Measurements from ENCODE around the gene PMP22. TPM values are rescaled to one million over a fixed set of nuclear protein-coding genes. Genes with fewer than 3 reads are reported as not detected.
A peak's percentile ranks its signal among the peaks of the same experiment; 100 is the strongest.

Gene PMP22
- total and polyA plus RNA-seq, 4 donors = 78.1 to 168 (median 138) TPM

GRCh38 chr17:15269087-15269779 is 4.1 kb upstream of the PMP22 start:
- Histone ChIP-seq H3K9ac (ENCODE audit: insufficient read depth in 1 of 2, low read length in 2 of 2) (no peak overlapping the region), H3K36me3 (ENCODE audit: control insufficient read depth in 4 of 4, insufficient read depth in 4 of 4, low read length in 4 of 4) (no peaks in the 10 kb centered on the region)
- TF ChIP-seq CTCF (IDR thresholded peaks at IDR 0.05; ENCODE audit: control extremely low read depth, extremely low read depth) = no peak

GRCh38 chr17:15268461-15268860 is 3.3 kb upstream of the PMP22 start:
- no peak for TF ChIP-seq CTCF (IDR thresholded peaks at IDR 0.05; ENCODE audit: control extremely low read depth, extremely low read depth)
- no peak overlapping the region for H3K9ac ChIP-seq (ENCODE audit: insufficient read depth in 1 of 2, low read length in 2 of 2)
- no peak overlapping the region for H3K27ac ChIP-seq (ENCODE audit: low read depth in 1 of 2, low read length in 1 of 2)
- ATAC-seq (ENCODE audit: insufficient read depth, low FRiP score) (no peak), DNase-seq (peak in 2 of 3 donors; percentile 17 to 38)
- no peaks in the 10 kb centered on the region for H3K36me3 ChIP-seq (ENCODE audit: control insufficient read depth in 4 of 4, insufficient read depth in 4 of 4, low read length in 4 of 4)
- WGBS, 2 donors = 23 to 33% methylated on average over 1 of the region's 1 CpG
- peaks cover 0 to 3% (median under 1%) of the 10 kb centered on the region in 3 donors for H3K27me3 ChIP-seq (ENCODE audit: control insufficient read depth in 3 of 3, insufficient read depth in 3 of 3, low read length in 2 of 3)
- peaks cover 0 to 17% (median 6%) of the 10 kb centered on the region in 5 donors for H3K4me1 ChIP-seq (ENCODE audit: control insufficient read depth in 5 of 5, insufficient read depth in 5 of 5, low read length in 5 of 5)
- no peak overlapping the region for H3K4me3 ChIP-seq
- no peaks in the 10 kb centered on the region for H3K9me3 ChIP-seq (ENCODE audit: control insufficient read depth in 4 of 4, insufficient read depth in 3 of 4, low read length in 3 of 4)

More at GRCh38 chr17:15269087-15269779, 4.1 kb upstream of the PMP22 start:
- Histone ChIP-seq H3K27me3 (ENCODE audit: control insufficient read depth in 3 of 3, insufficient read depth in 3 of 3, low read length in 2 of 3) (no peaks in the 10 kb centered on the region), H3K4me3 (no peak overlapping the region), H3K4me1 (ENCODE audit: control insufficient read depth in 5 of 5, insufficient read depth in 5 of 5, low read length in 5 of 5) (peaks cover 0 to 12% (median 6%) of the 10 kb centered on the region in 5 donors), H3K9me3 (ENCODE audit: control insufficient read depth in 4 of 4, insufficient read depth in 3 of 4, low read length in 3 of 4) (peaks cover 0 to 1% (median 0%) of the 10 kb centered on the region in 4 donors), H3K27ac (ENCODE audit: low read depth in 1 of 2, low read length in 1 of 2) (no peak overlapping the region)
- no peak for DNase-seq
- ATAC-seq (ENCODE audit: insufficient read depth, low FRiP score) = no peak
- 68 to 71% methylated on average over 7 of the region's 7 CpGs for WGBS, 2 donors

- Histone ChIP-seq H3K27me3 (ENCODE audit: control insufficient read depth in 3 of 3, insufficient read depth in 3 of 3, low read length in 2 of 3) (peaks cover 0 to 5% (median 3%) of the 10 kb centered on the region in 3 donors), H3K9ac (ENCODE audit: insufficient read depth in 1 of 2, low read length in 2 of 2) (no peak overlapping the region), H3K36me3 (ENCODE audit: control insufficient read depth in 4 of 4, insufficient read depth in 4 of 4, low read length in 4 of 4) (no peaks in the 10 kb centered on the region), H3K4me1 (ENCODE audit: control insufficient read depth in 5 of 5, insufficient read depth in 5 of 5, low read length in 5 of 5) (peaks cover 0 to 21% (median 10%) of the 10 kb centered on the region in 5 donors), H3K9me3 (ENCODE audit: control insufficient read depth in 4 of 4, insufficient read depth in 3 of 4, low read length in 3 of 4) (no peaks in the 10 kb centered on the region), H3K27ac (ENCODE audit: low read depth in 1 of 2, low read length in 1 of 2) (no peak overlapping the region), H3K4me3 (no peak overlapping the region)
- ATAC-seq (ENCODE audit: insufficient read depth, low FRiP score) (no peak), DNase-seq (no peak)
- no peak for TF ChIP-seq CTCF (IDR thresholded peaks at IDR 0.05; ENCODE audit: control extremely low read depth, extremely low read depth)
- 78 to 88% methylated on average over 3 of the region's 3 CpGs for WGBS, 2 donors
Measured at GRCh38 chr17:15267996-15268395, 2.9 kb upstream of the PMP22 start.

All from lung (tissue), 12 donors.